Smooth muscle cell (in vitro differentiated cells): ENCODE data around the gene CGNL1. TPM values are rescaled to one million over a fixed set of nuclear protein-coding genes. Genes with fewer than 3 reads are reported as not detected.
A peak's percentile ranks its signal among the peaks of the same experiment; 100 is the strongest.

Experiments used
- DNase-seq: peaks from one replicate; lab custom pipeline; 2025; ENCODE audit not compliant: unreplicated experiment; lab: John Stamatoyannopoulos, UW
- H2AFZ ChIP-seq: fragments of 200-600 bp; sonication (generic); 2 replicates; pipeline ENCODE4 v1.6.0; 2016; ENCODE audit warnings: antibody characterized with exemption, low read depth, mild to moderate bottlenecking
- H3F3A ChIP-seq: fragments of 200-600 bp; sonication (generic); 2 replicates; pipeline ENCODE4 v1.6.0; 2017; ENCODE audit warnings: antibody characterized with exemption, low read depth
- H3K27ac ChIP-seq: fragments of 200-600 bp; sonication (generic); 2 replicates; pipeline ENCODE4 v1.5.1; 2016; ENCODE audit warnings: low read depth, mild to moderate bottlenecking
- H3K27me3 ChIP-seq: fragments of 200-600 bp; sonication (generic); 2 replicates; pipeline ENCODE4 v1.6.1; 2016; ENCODE audit warnings: low read depth, mild to moderate bottlenecking
- H3K36me3 ChIP-seq: fragments of 200-600 bp; sonication (generic); 2 replicates; pipeline ENCODE4 v1.5.1; 2016; ENCODE audit warnings: low read depth
- H3K4me1 ChIP-seq: fragments of 200-600 bp; sonication (generic); 2 replicates; pipeline ENCODE4 v1.5.1; 2016; ENCODE audit warnings: low read depth
- H3K4me2 ChIP-seq: fragments of 200-600 bp; sonication (generic); 2 replicates; pipeline ENCODE4 v1.6.0; 2016; ENCODE audit warnings: mild to moderate bottlenecking
- H3K4me3 ChIP-seq: fragments of 200-600 bp; sonication (generic); 2 replicates; pipeline ENCODE4 v1.5.1; 2016; ENCODE audit warnings: mild to moderate bottlenecking
- H3K79me2 ChIP-seq: fragments of 200-600 bp; sonication (generic); 2 replicates; pipeline ENCODE4 v1.6.0; 2016; ENCODE audit warnings: low read depth, mild to moderate bottlenecking
- H3K9ac ChIP-seq: fragments of 200-600 bp; sonication (generic); 2 replicates; pipeline ENCODE4 v1.6.0; 2016; ENCODE audit warnings: low read depth
- H3K9me3 ChIP-seq: fragments of 200-600 bp; sonication (generic); replicated peaks from 2 replicates; pipeline ENCODE4 v1.5.1; 2016; ENCODE audit warnings: low read depth
- H4K20me1 ChIP-seq: fragments of 200-600 bp; sonication (generic); 2 replicates; pipeline ENCODE4 v1.6.0; 2016; ENCODE audit warnings: low read depth
- WGBS: methylation state at CpG from one replicate; pipeline ENCODE4 v1.1.7; 2016; ENCODE audit warnings: low lambda C conversion rate; 5-methylcytosine and 5-hydroxymethylcytosine counted together
- polyA plus RNA-seq: library from polyadenylated mRNA; unstranded; fragments of >200 nt; fragmentation: Nextera tagmentation; extraction: Ambion mirVana; gene quantifications from 2 replicates; pipeline ENCODE4 v1.2.1, GENCODE V29; 2016
- total RNA-seq: library from RNA; depleted of rRNA; stranded (reverse); fragments of >200 nt; gene quantifications from 2 replicates; pipeline ENCODE4 v1.2.3, GENCODE V29; 2014
- TF ChIP-seq, protein P1 (sequence below): fragments of 200-600 bp; sonication (generic); IDR thresholded peaks from 2 replicates; pipeline ENCODE4 v1.5.1; 2017; ENCODE audit warnings: borderline replicate concordance, mild to moderate bottlenecking, antibody characterized with exemption; ENCODE audit not compliant: insufficient read depth, poor library complexity, severe bottlenecking

The CGNL1 gene
- total and polyA plus RNA-seq, 2 experiments from 2014 or later = 4.2 to 9.5 TPM

DNA sequence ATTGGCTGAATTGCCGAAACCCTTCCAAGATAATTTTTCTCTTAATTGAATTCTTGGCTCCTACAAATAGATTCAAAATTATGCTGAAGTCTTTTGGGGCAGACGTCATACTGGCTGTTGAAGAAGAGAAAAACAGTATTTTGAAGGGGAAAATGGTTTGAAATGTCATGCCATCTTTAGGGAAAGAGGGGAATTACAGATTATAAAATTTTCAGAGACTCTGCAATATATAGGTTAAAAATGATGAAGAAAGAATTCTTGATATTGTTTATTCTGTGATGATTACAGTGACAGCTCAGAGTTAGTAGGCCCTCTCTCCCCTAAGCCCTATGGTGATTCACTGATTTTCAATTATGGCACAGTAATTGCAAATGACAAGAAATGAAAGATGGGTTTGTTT lies 86.1 kb downstream of the CGNL1 start:
- no peaks in the 10 kb centered on the region for H3K9me3 ChIP-seq
- H3K27me3 ChIP-seq = no peaks in the 10 kb centered on the region
- DNase-seq = no peak
- no peaks in the 10 kb centered on the region for H3K4me1 ChIP-seq
- no peaks in the 10 kb centered on the region for H3K79me2 ChIP-seq
- TF ChIP-seq, protein P1, sequence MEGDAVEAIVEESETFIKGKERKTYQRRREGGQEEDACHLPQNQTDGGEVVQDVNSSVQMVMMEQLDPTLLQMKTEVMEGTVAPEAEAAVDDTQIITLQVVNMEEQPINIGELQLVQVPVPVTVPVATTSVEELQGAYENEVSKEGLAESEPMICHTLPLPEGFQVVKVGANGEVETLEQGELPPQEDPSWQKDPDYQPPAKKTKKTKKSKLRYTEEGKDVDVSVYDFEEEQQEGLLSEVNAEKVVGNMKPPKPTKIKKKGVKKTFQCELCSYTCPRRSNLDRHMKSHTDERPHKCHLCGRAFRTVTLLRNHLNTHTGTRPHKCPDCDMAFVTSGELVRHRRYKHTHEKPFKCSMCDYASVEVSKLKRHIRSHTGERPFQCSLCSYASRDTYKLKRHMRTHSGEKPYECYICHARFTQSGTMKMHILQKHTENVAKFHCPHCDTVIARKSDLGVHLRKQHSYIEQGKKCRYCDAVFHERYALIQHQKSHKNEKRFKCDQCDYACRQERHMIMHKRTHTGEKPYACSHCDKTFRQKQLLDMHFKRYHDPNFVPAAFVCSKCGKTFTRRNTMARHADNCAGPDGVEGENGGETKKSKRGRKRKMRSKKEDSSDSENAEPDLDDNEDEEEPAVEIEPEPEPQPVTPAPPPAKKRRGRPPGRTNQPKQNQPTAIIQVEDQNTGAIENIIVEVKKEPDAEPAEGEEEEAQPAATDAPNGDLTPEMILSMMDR = peak; percentile 20
- no peaks in the 10 kb centered on the region for H3K36me3 ChIP-seq
- WGBS = 76% methylated on average over 2 of the region's 2 CpGs
- no peak overlapping the region for H3K4me2 ChIP-seq
- no peak overlapping the region for H3K9ac ChIP-seq
- H4K20me1 ChIP-seq = no peaks in the 10 kb centered on the region
- no peaks in the 10 kb centered on the region for H3F3A ChIP-seq
- no peak overlapping the region for H3K27ac ChIP-seq
- no peak overlapping the region for H2AFZ ChIP-seq
- H3K4me3 ChIP-seq = no peak overlapping the region

DNA sequence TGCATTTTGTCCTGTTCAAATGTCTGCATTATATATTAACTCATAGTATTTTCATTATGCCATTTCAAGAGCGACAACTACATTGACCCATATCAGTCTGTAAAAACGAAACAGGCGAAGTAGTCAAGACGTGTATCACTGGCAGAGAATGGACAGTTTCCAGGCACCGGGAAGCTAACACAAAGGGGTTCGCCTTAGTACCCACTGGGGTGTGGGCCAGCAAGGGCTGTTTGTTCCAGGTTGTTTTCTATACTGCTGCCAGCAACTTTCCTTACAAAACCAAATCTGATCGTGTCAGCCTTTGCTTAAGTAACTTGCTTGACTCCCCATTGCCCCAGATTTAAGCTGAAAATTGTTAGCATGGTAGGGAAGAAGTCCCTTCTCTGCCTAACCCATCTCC lies 87.1 kb downstream of the CGNL1 start:
- TF ChIP-seq, protein P1 = no peak
- no peak overlapping the region for H2AFZ ChIP-seq
- no peak overlapping the region for H3K27ac ChIP-seq
- whole genome bisulfite sequencing = 98% methylated on average over 7 of the region's 7 CpGs
- H3K36me3 ChIP-seq = no peaks in the 10 kb centered on the region
- H3K9ac ChIP-seq = no peak overlapping the region
- no peaks in the 10 kb centered on the region for H3K9me3 ChIP-seq
- no peak overlapping the region for H3K4me3 ChIP-seq
- H3K79me2 ChIP-seq = no peaks in the 10 kb centered on the region
- H4K20me1 ChIP-seq = no peaks in the 10 kb centered on the region
- no peaks in the 10 kb centered on the region for H3K4me1 ChIP-seq
- H3K27me3 ChIP-seq = no peaks in the 10 kb centered on the region
- no peak overlapping the region for H3K4me2 ChIP-seq
- no peak for DNase-seq
- no peaks in the 10 kb centered on the region for H3F3A ChIP-seq

DNA sequence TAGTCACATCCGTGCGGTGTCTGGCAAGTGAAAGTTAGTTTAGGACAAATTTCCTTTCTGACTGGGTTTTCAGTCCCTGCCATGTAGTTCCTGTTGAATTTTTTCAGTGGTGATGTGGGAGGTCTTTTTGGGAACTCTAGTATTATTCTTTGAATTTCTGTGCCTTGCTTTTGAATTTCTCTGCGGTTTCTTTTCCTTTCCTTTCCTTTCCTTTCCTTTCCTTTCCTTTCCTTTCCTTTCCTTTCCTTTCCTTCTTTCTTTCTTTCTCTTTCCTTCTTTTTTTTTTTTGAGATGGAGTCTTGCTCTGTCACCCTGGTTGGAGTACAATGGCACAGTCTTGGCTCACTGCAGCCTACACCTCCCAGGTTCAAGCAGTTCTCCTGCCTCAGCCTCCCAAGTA lies 88.2 kb downstream of the CGNL1 start:
- no peak for DNase-seq
- H3K27ac ChIP-seq = no peak overlapping the region
- TF ChIP-seq, protein P1 = no peak
- WGBS = 98% methylated on average over 3 of the region's 3 CpGs
- no peaks in the 10 kb centered on the region for H3F3A ChIP-seq
- H4K20me1 ChIP-seq = no peaks in the 10 kb centered on the region
- no peaks in the 10 kb centered on the region for H3K36me3 ChIP-seq
- H3K4me1 ChIP-seq = no peaks in the 10 kb centered on the region
- H3K9ac ChIP-seq = no peak overlapping the region
- no peaks in the 10 kb centered on the region for H3K27me3 ChIP-seq
- H3K9me3 ChIP-seq = no peaks in the 10 kb centered on the region
- no peaks in the 10 kb centered on the region for H3K79me2 ChIP-seq
- no peak overlapping the region for H2AFZ ChIP-seq
- H3K4me2 ChIP-seq = no peak overlapping the region
- no peak overlapping the region for H3K4me3 ChIP-seq

DNA sequence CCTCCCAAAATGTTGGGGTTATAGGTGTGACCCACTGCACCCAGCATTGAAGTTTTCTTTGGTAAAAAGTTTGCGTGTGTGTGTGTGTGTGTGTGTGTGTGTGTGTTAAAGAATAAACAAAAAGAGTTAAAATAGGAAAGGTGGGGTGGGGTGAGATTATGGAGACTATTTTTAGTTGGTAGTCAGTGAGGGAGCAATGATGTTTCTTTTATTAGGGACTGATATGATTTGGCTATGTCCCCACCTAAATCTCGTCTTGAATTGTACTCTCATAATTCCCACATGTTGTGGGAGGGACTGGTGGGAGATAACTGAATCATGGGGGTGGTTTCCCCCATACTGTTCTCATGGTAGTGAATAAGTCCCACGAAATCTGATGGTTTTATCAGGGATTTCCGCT lies 92.2 kb downstream of the CGNL1 start:
- Histone ChIP-seq H2AFZ (no peak overlapping the region), H4K20me1 (no peaks in the 10 kb centered on the region), H3K4me2 (no peak overlapping the region), H3K4me3 (no peak overlapping the region), H3K36me3 (no peaks in the 10 kb centered on the region), H3K27me3 (no peaks in the 10 kb centered on the region), H3K9ac (no peak overlapping the region), H3K27ac (no peak overlapping the region), H3K79me2 (no peaks in the 10 kb centered on the region), H3K9me3 (no peaks in the 10 kb centered on the region), H3K4me1 (no peaks in the 10 kb centered on the region), H3F3A (no peaks in the 10 kb centered on the region)
- TF ChIP-seq, protein P1 = no peak
- 77% methylated on average over 4 of the region's 4 CpGs for WGBS
- no peak for DNase-seq
